Stimulated activated CD4-positive, alpha-beta T cell treated with anti-CD3 and anti-CD28 coated beads, Interleukin-15, amount 100 ng/mL, for 48 hours (primary cell): ENCODE data around the gene EZR.

Experiments used
- DNase-seq, 2 donors: peaks; one replicate each; pipeline ENCODE4 v3.0.0-alpha.2; 2020; ENCODE audit warnings: low read depth in 2 of 2

Gene EZR

DNA sequence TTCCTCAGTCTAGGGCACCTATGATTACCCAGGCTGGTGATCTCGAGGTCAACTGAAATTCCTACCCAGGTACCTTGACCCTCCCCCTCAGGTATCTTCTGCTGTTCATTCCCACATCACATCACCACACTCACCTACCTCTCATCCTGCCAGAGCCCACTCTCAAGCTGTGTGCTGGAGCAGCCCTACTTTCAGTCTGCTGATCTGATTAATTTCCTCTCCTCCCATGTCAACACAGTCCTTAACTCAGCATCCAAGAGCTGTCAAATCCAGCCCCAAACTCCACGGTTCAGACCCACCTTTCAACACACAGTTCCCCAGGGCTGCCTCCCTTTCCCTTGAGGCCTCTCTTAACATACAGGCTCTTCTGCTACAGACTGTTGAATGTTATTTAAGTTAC lies 42.4 kb downstream of the EZR start:
- DNase-seq = no peak

DNA sequence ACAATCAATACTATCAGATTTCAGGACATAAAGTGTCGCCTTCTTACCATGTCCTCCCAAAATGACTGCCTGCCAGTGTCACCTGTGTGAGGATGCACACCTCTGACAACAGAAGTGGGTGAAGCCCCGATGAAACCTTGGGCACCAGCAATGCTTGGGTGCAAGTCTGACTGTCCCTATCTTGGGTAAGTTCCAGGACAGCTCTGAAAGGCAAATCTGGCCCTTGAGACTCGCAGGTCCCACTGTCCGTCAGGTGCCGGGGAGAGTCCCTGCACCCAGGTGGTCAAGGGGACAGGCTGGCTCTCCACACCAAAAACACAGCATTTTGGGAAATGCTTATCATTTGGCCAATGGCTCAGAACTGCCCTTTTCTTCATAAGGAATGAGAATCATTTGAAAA lies 43.3 kb downstream of the EZR start:
- DNase-seq = no peak

DNA sequence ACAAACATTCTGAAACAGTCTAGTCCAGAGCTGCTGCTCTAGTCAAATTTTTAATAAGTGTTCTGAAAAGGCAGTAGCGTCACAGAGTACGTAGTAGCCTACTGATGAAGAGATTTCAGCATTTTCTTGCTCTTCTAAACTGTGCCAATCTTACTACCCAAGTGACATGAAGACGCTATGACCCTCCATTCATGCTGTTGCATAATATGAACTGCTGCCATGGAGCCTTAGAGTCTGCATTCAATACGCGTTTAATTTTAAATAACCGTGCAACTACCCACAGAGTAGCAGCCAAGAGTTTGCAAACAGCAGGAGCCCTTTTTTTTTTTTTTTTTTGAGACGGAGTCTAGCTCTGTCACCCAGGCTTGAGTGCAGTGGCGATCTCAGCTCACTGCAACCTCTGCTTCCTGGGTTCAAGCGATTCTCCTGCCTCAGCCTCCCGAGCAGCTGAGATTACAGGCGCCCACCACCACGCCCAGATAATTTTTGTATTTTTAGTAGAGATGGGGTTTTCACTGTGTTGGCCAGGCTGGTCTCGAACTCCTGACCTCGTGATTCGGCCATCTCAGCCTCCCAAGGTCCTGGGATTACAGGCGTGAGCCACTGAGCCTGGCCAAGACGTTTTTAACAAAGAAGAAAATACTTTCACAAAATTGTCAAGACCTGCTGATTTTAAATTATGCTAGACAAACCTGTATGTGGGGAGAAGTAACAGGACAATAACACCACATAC lies 44.3 kb downstream of the EZR start:
- DNase-seq = no peak

GRCh38 chr6:158773581-158774449 lies 45.4 kb downstream of the EZR start:
- no peak for DNase-seq

GRCh38 chr6:158772851-158773371 lies 46.3 kb downstream of the EZR start:
- no peak for DNase-seq

- DNase-seq = no peak
These were observed 47.0 kb downstream of the EZR start for GRCh38 chr6:158772172-158772571.

DNA sequence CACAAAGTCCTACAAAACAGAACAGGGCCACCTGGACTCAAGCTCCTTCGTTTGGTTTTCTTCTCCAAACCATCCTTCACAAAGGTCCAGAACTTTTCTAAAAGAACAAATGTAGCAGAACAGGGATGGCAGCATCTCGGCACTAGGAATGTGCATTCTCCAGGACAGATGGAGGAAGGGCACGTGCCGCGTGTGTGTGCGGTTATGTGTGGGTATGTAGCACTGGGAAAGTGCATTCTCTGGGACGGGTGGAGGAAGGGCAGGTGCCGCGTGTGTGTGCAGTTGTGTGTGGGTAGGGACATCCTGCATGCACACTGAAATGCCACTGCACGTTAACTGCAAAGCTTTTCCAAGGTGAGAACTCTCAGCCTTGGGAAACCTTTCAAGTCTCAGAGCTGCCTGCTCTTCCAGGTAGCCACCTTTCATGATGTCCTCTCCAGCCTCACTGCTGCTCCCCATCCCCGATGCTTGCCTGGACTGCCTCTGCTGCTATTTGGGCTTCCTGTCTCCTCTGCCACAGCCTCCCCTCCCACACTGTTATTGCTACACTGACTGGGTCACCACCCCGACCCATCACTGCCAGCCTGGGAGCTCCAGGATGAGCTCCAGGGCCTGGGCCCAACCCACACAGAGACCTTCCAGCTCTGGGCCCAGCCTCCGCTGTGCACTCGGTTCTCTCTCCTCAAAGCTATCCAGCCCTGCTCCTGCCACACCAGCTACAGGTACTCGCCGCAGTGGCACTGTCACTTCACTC lies 47.6 kb downstream of the EZR start:
- DNase-seq = no peak

GRCh38 chr6:158770533-158771330 lies 48.4 kb downstream of the EZR start:
- peak in 1 of 2 donors; percentile 27 for DNase-seq

DNA sequence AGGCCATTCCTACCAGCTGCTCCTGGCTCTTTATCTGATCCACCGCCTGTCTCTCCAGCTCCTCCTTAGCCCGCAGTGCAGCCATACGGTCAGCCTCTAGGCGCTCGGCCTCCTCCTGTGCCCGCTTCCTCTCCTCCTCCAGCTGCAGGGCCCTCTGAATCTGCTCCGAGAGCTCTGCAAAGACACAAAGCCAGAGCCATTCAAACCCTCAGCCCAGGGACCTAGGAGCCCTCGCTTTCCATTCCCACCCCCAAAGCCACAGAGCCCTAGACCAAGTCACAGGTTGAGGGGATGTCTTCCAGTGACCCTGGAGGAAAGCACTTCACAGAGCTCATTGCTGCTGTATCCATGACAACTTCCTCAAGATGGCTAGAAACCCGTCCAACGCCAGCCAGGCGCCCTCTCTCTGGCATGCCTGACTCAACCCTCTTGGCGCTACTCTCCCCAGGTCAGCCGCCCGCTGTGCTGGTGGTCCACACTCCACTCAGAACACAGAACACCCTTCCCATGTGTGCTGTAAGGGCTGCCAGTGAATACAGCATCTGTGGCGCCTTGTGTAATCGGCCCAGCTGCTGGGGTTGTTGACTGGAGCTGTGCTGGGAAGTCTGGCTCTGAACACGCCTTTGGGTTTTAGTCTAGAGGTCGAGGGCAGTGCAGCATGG lies 49.3 kb downstream of the EZR start:
- no peak for DNase-seq

- no peak for DNase-seq
These were observed 49.9 kb downstream of the EZR start for GRCh38 chr6:158769234-158769770.

GRCh38 chr6:158768436-158768835 lies 50.7 kb downstream of the EZR start:
- no peak for DNase-seq

DNA sequence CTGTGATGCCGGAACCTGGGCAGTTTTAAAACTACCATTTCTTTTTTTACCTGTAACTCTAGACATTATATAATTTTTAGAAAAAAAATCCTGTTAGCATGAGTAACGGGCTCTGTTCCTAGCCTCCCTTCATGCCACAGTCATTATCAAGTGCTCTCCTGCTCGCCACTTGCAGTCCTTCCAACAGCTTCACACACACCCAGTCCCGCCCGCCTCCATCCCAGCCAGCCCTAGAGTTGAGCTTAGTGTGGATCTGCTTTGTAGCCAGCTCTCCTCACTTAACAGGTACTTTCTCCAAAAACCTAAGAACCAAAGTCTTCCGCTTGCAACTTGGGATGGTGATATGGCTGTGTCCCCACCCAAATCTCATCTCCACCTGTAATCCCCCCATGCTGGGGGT lies 51.5 kb downstream of the EZR start:
- no peak for DNase-seq

- no peak for DNase-seq
These were observed 52.3 kb downstream of the EZR start for GRCh38 chr6:158766621-158767455.

DNA sequence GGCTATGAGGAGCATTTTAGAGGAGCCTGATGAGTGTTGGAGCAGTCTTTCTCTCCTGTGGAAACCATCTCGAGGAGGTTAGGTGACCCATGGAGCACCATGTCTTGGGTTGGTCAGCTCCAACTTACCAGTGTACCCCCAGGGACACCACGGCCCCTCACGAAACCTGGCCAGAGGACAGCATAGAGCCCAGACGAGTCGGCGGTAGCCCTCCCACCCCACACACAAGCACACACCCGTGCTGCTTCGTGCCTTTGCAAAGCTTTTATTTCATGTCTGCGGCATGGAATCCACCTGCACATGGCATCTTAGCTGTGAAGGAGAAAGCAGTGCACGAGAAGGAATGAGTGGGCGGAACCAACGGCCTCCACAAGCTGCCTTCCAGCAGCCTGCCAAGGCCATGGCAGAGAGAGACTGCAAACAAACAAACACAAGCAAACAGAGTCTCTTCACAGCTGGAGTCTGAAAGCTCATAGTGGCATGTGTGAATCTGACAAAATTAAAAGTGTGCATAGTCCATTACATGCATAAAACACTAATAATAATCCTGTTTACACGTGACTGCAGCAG lies 53.6 kb downstream of the EZR start:
- DNase-seq = no peak

GRCh38 chr6:158764926-158765325 lies 54.2 kb downstream of the EZR start:
- no peak for DNase-seq

DNA sequence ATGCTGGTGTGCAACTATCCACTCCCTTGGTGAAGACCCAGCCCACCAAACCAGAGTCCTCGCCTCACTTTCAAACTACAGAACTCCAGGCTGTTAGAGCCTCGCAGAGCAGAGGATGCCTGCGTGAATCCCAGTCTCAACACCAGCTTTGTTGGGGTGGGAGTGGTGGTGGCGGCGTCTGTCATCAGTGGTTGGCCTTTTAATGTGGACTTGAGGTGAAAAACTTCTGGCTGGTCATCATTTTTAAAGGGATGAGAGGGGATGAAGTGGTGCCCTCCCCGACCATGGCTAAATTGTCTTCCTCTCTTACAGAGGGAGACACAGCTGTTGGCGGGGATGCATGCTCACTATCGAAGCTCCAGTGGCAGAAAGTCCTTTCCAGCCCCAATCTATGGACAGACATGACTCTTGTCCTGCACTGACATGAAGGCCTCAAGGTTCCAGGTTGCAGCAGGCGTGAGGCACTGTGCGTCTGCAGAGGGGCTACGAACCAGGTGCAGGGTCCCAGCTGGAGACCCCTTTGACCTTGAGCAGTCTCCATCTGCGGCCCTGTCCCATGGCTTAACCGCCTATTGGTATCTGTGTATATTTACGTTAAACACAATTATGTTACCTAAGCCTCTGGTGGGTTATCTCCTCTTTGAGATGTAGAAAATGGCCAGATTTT lies 54.9 kb downstream of the EZR start:
- DNase-seq = no peak

DNA sequence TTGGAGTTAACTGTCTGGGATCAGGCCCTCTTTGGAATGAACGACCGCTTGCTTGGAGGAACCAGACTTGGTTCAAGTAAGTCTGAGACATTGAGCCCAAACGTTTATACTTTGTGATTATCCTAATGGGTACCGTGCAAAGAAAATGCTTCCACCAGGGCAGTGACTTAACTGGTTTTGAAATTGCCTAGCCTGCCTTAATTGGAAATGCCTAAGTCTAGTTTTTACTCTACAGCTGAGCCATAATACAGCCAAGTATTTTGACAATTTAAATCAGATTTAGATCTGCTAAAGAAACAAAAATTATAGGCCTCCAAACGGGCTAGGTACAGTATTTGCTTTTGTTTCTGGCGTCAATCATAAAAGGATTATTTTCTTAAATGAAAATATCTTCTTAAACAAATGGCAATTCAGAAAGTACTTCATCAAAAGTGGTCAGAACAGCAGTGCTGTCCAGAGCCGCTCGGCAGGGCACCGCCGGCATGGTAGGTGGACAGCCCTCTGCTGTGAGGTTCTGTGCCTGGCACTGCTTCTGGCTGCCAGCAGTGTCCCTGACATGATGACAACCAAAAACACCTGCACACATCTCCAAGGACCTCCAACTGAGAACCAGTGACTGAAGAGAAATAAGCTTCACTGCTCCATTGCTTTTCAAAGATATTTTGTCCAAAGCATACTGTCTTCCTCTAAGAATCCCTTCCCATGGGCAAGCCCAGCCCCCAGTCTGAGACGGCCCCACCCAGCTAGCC lies 55.6 kb downstream of the EZR start:
- DNase-seq = no peak
